Fibroblast of villous mesenchyme (primary cell): ENCODE data around the gene AQP6. TPM values are rescaled to one million over a fixed set of nuclear protein-coding genes. Genes with fewer than 3 reads are reported as not detected.
"Not testable (repeated sequence)": the region's sequence is repeated elsewhere in the genome, so short reads cannot be mapped to it uniquely, and the experiment has no call there.

Experiments used
- DNase-seq: peaks from one replicate; pipeline ENCODE4 v3.0.0-alpha.2; 2010; ENCODE audit warnings: low read depth
- H3K4me3 ChIP-seq: 2 replicates; pipeline ENCODE4 v1.5.1; 2011; ENCODE audit warnings: low read depth, mild to moderate bottlenecking, low read length
- CTCF ChIP-seq: IDR thresholded peaks from 2 replicates; pipeline ENCODE4 v1.5.1; 2012; ENCODE audit warnings: low read depth, mild to moderate bottlenecking, low read length; ENCODE audit not compliant: insufficient read depth
- total RNA-seq: library from RNA; depleted of rRNA; stranded (reverse); fragments of >200 nt; gene quantifications from 2 replicates; pipeline ENCODE4 v1.2.3, GENCODE V29; 2012

Gene AQP6
- total RNA-seq, 1 donor = not detected

DNA sequence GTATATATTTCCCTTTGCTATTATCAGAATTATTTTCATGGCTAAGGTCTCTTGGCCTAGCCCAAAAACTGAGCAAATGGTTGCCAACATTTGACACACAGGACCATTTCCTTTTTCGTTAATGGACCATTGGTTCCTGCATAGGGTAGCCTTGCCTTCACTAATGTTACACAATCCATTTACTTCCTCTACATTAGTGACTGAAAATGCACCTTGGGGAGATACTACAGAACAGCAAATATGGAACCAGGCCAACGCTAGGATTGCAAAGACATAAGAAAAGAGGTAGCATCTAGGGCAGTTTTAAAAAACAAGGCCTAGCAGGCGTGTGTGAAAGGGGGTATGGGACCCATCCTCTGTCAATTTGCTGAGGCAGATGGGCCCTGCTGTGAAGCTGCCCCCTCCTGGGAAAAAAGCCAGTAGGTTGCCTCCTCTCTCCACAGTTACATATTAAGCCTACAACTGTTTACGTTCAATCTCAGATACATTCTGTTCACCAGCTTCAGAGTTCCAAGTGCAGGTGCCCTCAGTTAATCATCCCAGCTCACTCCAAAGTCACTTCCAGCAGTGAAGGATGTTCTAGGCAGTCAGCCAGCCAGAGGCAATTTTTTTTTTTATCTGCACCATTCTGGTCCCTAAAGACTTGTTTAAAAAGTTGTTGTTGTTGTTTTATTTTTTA, 15.0 kb downstream of the AQP6 start:
- no peak for TF ChIP-seq CTCF
- H3K4me3 ChIP-seq = no peak overlapping the region
- DNase-seq = no peak

DNA sequence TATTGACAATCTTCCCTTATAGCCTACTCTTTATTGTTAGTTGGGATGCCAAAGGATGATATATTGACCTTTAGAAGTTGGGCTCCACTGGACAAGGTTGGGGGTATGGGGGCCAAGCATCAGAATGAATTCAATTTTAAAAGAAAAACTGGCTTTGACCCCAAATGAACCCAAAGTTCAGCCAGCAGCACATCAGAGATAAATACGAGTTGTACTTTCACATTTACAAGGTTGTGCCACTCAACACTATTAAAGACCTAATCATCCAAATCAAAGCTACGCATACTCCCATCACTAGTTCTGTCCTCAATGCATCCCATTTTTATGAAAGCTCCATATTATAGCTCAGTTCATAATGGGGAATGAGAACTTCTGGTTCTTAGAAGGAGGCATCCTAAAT, 16.7 kb downstream of the AQP6 start:
- not testable (repeated sequence) for DNase-seq, H3K4me3 ChIP-seq

GRCh38 chr12:49990273-49990672, 17.5 kb downstream of the AQP6 start:
- H3K4me3 ChIP-seq = no peak overlapping the region
- TF ChIP-seq CTCF = no peak
- DNase-seq = peak; percentile 62

- TF ChIP-seq CTCF = peak; percentile 22
- no peak overlapping the region for H3K4me3 ChIP-seq
- DNase-seq = peak; percentile 53
These were observed 25.7 kb downstream of the AQP6 start for GRCh38 chr12:49998453-49998852.

GRCh38 chr12:50003595-50003994, 30.8 kb downstream of the AQP6 start:
- no peak for DNase-seq
- no peak for TF ChIP-seq CTCF
- H3K4me3 ChIP-seq = no peak overlapping the region

DNA sequence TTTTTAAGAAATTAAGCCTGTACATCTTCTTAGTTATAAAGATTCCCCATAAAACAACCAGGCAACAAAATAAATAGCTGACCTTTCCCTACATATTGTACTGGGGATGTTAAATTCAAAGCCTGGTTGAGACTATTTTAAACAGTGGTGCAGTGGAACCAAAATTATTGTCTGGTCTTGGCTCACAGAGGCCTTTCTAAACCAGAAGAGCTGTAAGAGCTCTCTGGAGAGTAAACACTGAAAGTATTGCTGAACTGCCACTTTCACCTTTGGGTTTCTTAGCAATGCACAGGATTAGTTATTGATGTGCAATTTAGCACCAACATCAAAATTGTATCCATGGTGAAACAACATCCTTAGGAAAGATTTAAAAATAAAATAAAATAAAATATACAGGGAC, 31.9 kb downstream of the AQP6 start:
- TF ChIP-seq CTCF = no peak
- DNase-seq = no peak
- no peak overlapping the region for H3K4me3 ChIP-seq

GRCh38 chr12:50005175-50005574, 32.4 kb downstream of the AQP6 start:
- H3K4me3 ChIP-seq = no peak overlapping the region
- DNase-seq = peak; percentile 71
- no peak for TF ChIP-seq CTCF
